Neural cell (in vitro differentiated cells): ENCODE data around the gene SPATS2L. TPM values are rescaled to one million over a fixed set of nuclear protein-coding genes. Genes with fewer than 3 reads are reported as not detected.

Experiments
- H2AFZ ChIP-seq: fragments of 200-600, 300-800 bp; sonication (generic), shearing (Covaris generic); 2 replicates; pipeline ENCODE4 v1.6.0; 2014; ENCODE audit warnings: low read depth, mild to moderate bottlenecking, antibody characterized with exemption, low read length, moderate library complexity
- H3F3A ChIP-seq: fragments of 200-600 bp; shearing (Covaris generic); 2 replicates; pipeline ENCODE4 v1.6.1; 2016; ENCODE audit warnings: mild to moderate bottlenecking, moderate library complexity, mixed read lengths, antibody characterized with exemption, low read length; ENCODE audit not compliant: insufficient read depth, poor library complexity, severe bottlenecking
- H3K27ac ChIP-seq: fragments of 200-600, 300-800 bp; sonication (generic), shearing (Covaris generic); 2 replicates; pipeline ENCODE4 v1.5.1; 2014; ENCODE audit warnings: mild to moderate bottlenecking, low read length, moderate library complexity
- H3K27me3 ChIP-seq: fragments of 300-800, 200-600 bp; sonication (generic), shearing (Covaris generic); 2 replicates; pipeline ENCODE4 v1.6.0; 2014; ENCODE audit warnings: mild to moderate bottlenecking, low read depth, low read length, moderate library complexity; ENCODE audit not compliant: insufficient read depth
- H3K36me3 ChIP-seq: fragments of 300-800, 200-600 bp; sonication (generic), shearing (Covaris generic); 2 replicates; pipeline ENCODE4 v1.5.1; 2014; ENCODE audit warnings: mild to moderate bottlenecking, antibody characterized with exemption, low read length, moderate library complexity; ENCODE audit not compliant: insufficient read depth
- H3K4me2 ChIP-seq: fragments of 300-800, 200-600 bp; sonication (generic), shearing (Covaris generic); 2 replicates; pipeline ENCODE4 v1.6.0; 2014; ENCODE audit warnings: mild to moderate bottlenecking, low read length
- H3K4me3 ChIP-seq: fragments of 300-800, 200-600 bp; sonication (generic), shearing (Covaris generic); 2 replicates; pipeline ENCODE4 v1.5.1; 2014; ENCODE audit warnings: mild to moderate bottlenecking, low read length, moderate library complexity
- H3K79me2 ChIP-seq: fragments of 200-600 bp; shearing (Covaris generic); replicated peaks from 2 replicates; pipeline ENCODE4 v1.6.0; 2014; ENCODE audit warnings: mild to moderate bottlenecking, low read length, moderate library complexity; ENCODE audit not compliant: insufficient read depth
- H3K9ac ChIP-seq: fragments of 300-800, 200-600 bp; sonication (generic), shearing (Covaris generic); 2 replicates; pipeline ENCODE4 v1.6.1; 2016; ENCODE audit warnings: mild to moderate bottlenecking, low read length, mixed read lengths
- H3K9me2 ChIP-seq: fragments of 200-600 bp; shearing (Covaris generic); 2 replicates; pipeline ENCODE4 v1.6.1; 2016; ENCODE audit warnings: mild to moderate bottlenecking, low read length, mixed read lengths; ENCODE audit not compliant: insufficient read depth
- H3K9me3 ChIP-seq: fragments of 200-600, 300-800 bp; sonication (generic), shearing (Covaris generic); 2 replicates; pipeline ENCODE4 v1.6.1; 2016; ENCODE audit warnings: mild to moderate bottlenecking, mixed run types, low read length, moderate library complexity, mixed read lengths
- H4K20me1 ChIP-seq: fragments of 200-600 bp; shearing (Covaris generic); 2 replicates; pipeline ENCODE4 v1.6.1; 2016; ENCODE audit warnings: mild to moderate bottlenecking, mixed run types; ENCODE audit not compliant: insufficient read depth
- EP300 ChIP-seq: fragments of 450-650 bp; conservative IDR thresholded peaks from 2 replicates; pipeline ENCODE4 v1.6.1; 2014; ENCODE audit warnings: antibody characterized with exemption, mild to moderate bottlenecking, moderate library complexity; ENCODE audit not compliant: poor library complexity, severe bottlenecking
- EZH2 ChIP-seq: fragments of 200-600, 300-800 bp; shearing (Covaris generic), sonication (generic); IDR thresholded peaks from 2 replicates; pipeline ENCODE4 v1.6.1; 2014; ENCODE audit warnings: antibody characterized with exemption, low read length, borderline replicate concordance, mild to moderate bottlenecking; ENCODE audit not compliant: insufficient read depth, poor library complexity, severe bottlenecking
- MXI1 ChIP-seq: fragments of 450-650 bp; conservative IDR thresholded peaks from 2 replicates; pipeline ENCODE4 v1.6.1; 2014; ENCODE audit warnings: antibody characterized with exemption, mild to moderate bottlenecking; ENCODE audit not compliant: poor library complexity, severe bottlenecking
- POLR2AphosphoS5 ChIP-seq: IDR thresholded peaks from 2 replicates; pipeline ENCODE4 v1.6.1; 2012
- RAD21 ChIP-seq: fragments of 450-650 bp; conservative IDR thresholded peaks from 2 replicates; pipeline ENCODE4 v1.6.1; 2014; ENCODE audit warnings: antibody characterized with exemption, mild to moderate bottlenecking, moderate library complexity
- SMC3 ChIP-seq: fragments of 450-650 bp; conservative IDR thresholded peaks from 2 replicates; pipeline ENCODE4 v1.6.1; 2014; ENCODE audit warnings: antibody characterized with exemption, mild to moderate bottlenecking, moderate library complexity; ENCODE audit not compliant: poor library complexity
- TAF1 ChIP-seq: IDR thresholded peaks from 2 replicates; pipeline ENCODE4 v1.6.1; 2012; ENCODE audit warnings: low read depth
- polyA plus RNA-seq: library from polyadenylated mRNA; depleted of rRNA; stranded (reverse); fragments of >200 nt; gene quantifications from 2 replicates; pipeline ENCODE4 v1.2.3, GENCODE V29; 2014
- TF ChIP-seq, protein P1 (sequence below): IDR thresholded peaks from 2 replicates; pipeline ENCODE4 v1.6.1; 2012; ENCODE audit warnings: borderline replicate concordance
- TF ChIP-seq, protein P2 (sequence below): fragments of 450-650 bp; IDR thresholded peaks from 2 replicates; pipeline ENCODE4 v1.5.1; 2014; ENCODE audit warnings: antibody characterized with exemption, mild to moderate bottlenecking, moderate library complexity; ENCODE audit not compliant: poor library complexity, severe bottlenecking

The SPATS2L gene
- polyA plus RNA-seq, 1 donor from 2014 or later = 8.5 TPM

DNA sequence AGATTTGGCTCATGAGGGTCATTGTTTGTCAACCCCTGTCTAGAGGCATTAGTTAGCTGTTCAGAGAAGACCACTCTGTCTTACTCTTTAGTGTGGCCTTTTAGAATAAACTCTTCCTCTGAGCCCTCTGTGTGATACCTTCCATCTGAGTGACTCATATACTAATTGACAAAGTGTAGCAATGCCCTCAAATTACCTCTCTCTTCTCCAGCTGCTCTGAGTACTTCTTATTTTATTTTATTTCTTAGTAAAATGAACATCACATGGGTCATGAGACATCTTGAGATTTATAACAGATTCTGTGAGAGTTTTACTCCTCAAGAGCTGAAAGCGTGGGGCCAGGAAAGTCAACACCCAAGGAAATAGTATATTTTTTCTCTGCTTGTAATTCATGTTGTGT, 136.0 kb downstream of the SPATS2L start:
- Histone ChIP-seq H3K27ac (no peak overlapping the region), H3K36me3 (no peaks in the 10 kb centered on the region), H3K27me3 (no peaks in the 10 kb centered on the region), H4K20me1 (no peaks in the 10 kb centered on the region), H3F3A (no peaks in the 10 kb centered on the region), H3K9me3 (no peaks in the 10 kb centered on the region), H2AFZ (no peak overlapping the region), H3K4me3 (no peak overlapping the region), H3K9me2 (no peaks in the 10 kb centered on the region), H3K9ac (no peak overlapping the region), H3K4me2 (no peak overlapping the region), H3K79me2 (no peaks in the 10 kb centered on the region)
- no peak for TF ChIP-seq SMC3
- TF ChIP-seq POLR2AphosphoS5 = no peak
- no peak for TF ChIP-seq EP300
- no peak for TF ChIP-seq RAD21
- no peak for TF ChIP-seq TAF1

- Histone ChIP-seq H3K27ac (no peak overlapping the region), H4K20me1 (no peaks in the 10 kb centered on the region), H3F3A (no peaks in the 10 kb centered on the region), H3K36me3 (no peaks in the 10 kb centered on the region), H2AFZ (no peak overlapping the region), H3K9me3 (no peaks in the 10 kb centered on the region), H3K9ac (no peak overlapping the region), H3K79me2 (no peaks in the 10 kb centered on the region), H3K9me2 (no peaks in the 10 kb centered on the region), H3K27me3 (no peaks in the 10 kb centered on the region), H3K4me2 (no peak overlapping the region), H3K4me3 (no peak overlapping the region)
- TF ChIP-seq, protein P1, sequence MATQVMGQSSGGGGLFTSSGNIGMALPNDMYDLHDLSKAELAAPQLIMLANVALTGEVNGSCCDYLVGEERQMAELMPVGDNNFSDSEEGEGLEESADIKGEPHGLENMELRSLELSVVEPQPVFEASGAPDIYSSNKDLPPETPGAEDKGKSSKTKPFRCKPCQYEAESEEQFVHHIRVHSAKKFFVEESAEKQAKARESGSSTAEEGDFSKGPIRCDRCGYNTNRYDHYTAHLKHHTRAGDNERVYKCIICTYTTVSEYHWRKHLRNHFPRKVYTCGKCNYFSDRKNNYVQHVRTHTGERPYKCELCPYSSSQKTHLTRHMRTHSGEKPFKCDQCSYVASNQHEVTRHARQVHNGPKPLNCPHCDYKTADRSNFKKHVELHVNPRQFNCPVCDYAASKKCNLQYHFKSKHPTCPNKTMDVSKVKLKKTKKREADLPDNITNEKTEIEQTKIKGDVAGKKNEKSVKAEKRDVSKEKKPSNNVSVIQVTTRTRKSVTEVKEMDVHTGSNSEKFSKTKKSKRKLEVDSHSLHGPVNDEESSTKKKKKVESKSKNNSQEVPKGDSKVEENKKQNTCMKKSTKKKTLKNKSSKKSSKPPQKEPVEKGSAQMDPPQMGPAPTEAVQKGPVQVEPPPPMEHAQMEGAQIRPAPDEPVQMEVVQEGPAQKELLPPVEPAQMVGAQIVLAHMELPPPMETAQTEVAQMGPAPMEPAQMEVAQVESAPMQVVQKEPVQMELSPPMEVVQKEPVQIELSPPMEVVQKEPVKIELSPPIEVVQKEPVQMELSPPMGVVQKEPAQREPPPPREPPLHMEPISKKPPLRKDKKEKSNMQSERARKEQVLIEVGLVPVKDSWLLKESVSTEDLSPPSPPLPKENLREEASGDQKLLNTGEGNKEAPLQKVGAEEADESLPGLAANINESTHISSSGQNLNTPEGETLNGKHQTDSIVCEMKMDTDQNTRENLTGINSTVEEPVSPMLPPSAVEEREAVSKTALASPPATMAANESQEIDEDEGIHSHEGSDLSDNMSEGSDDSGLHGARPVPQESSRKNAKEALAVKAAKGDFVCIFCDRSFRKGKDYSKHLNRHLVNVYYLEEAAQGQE = no peak
- no peak for TF ChIP-seq RAD21
- TF ChIP-seq, protein P2, sequence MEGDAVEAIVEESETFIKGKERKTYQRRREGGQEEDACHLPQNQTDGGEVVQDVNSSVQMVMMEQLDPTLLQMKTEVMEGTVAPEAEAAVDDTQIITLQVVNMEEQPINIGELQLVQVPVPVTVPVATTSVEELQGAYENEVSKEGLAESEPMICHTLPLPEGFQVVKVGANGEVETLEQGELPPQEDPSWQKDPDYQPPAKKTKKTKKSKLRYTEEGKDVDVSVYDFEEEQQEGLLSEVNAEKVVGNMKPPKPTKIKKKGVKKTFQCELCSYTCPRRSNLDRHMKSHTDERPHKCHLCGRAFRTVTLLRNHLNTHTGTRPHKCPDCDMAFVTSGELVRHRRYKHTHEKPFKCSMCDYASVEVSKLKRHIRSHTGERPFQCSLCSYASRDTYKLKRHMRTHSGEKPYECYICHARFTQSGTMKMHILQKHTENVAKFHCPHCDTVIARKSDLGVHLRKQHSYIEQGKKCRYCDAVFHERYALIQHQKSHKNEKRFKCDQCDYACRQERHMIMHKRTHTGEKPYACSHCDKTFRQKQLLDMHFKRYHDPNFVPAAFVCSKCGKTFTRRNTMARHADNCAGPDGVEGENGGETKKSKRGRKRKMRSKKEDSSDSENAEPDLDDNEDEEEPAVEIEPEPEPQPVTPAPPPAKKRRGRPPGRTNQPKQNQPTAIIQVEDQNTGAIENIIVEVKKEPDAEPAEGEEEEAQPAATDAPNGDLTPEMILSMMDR = no peak
- TF ChIP-seq POLR2AphosphoS5 = no peak
- no peak for TF ChIP-seq MXI1
- TF ChIP-seq TAF1 = no peak
- TF ChIP-seq EZH2 = no peak
- no peak for TF ChIP-seq SMC3
- TF ChIP-seq EP300 = no peak
Observed at GRCh38 chr2:200443376-200443775, 136.9 kb downstream of the SPATS2L start.
